ENCODE results near the gene NEDD4L. TPM values are rescaled to one million over a fixed set of nuclear protein-coding genes. Genes with fewer than 3 reads are reported as not detected.

Gene NEDD4L
- total and polyA plus RNA-seq, 3 donors from 2014 or later: 14.3 to 43.1 (median 42.7) TPM

DNA sequence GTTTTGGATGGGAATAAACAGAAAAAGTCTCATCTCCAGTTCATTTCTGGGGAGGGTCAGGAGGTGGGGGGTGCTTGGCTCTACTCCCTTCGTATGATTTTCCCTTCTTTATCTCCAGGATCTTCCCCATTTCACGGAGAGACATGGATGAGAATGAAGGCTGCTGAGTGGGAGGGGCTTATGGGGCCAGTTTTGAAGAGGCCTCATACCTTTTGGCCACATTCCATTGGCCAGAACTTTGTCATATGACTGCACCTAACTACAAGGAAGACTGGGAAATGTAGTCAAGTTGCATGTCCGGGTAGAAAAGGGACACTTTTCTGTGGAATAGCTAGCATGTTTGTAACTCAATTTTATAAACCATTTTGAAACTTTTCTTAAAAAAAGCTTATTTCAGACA is 117.6 kb downstream of the NEDD4L start:
- intact Hi-C loops (cut with DNase I; ENCODE audit: low total_unique reads): no loop called here
- 39 to 69% methylated on average over 3 of the region's 3 CpGs for WGBS, 2 donors
- Histone ChIP-seq H3K27me3 (no peaks in the 10 kb centered on the region), H3K27ac (no peak overlapping the region), H3K9me3 (no peaks in the 10 kb centered on the region), H3K36me3 (ENCODE audit: low read depth, missing control alignments) (no peaks in the 10 kb centered on the region), H3K4me1 (no peaks in the 10 kb centered on the region), H3K4me3 (no peak overlapping the region)
- TF ChIP-seq POLR2A (IDR thresholded peaks at IDR 0.05): no peak
- TF ChIP-seq, protein P1, sequence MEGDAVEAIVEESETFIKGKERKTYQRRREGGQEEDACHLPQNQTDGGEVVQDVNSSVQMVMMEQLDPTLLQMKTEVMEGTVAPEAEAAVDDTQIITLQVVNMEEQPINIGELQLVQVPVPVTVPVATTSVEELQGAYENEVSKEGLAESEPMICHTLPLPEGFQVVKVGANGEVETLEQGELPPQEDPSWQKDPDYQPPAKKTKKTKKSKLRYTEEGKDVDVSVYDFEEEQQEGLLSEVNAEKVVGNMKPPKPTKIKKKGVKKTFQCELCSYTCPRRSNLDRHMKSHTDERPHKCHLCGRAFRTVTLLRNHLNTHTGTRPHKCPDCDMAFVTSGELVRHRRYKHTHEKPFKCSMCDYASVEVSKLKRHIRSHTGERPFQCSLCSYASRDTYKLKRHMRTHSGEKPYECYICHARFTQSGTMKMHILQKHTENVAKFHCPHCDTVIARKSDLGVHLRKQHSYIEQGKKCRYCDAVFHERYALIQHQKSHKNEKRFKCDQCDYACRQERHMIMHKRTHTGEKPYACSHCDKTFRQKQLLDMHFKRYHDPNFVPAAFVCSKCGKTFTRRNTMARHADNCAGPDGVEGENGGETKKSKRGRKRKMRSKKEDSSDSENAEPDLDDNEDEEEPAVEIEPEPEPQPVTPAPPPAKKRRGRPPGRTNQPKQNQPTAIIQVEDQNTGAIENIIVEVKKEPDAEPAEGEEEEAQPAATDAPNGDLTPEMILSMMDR (IDR thresholded peaks at IDR 0.05): no peak
- DNase-seq: no peak

- intact Hi-C loops (cut with DNase I; ENCODE audit: low total_unique reads): no loop called here
- H3K4me1 ChIP-seq: no peaks in the 10 kb centered on the region
- no peaks in the 10 kb centered on the region for H3K36me3 ChIP-seq (ENCODE audit: low read depth, missing control alignments)
- TF ChIP-seq, protein P1 (IDR thresholded peaks at IDR 0.05): no peak
- TF ChIP-seq POLR2A (IDR thresholded peaks at IDR 0.05): no peak
- H3K27me3 ChIP-seq: no peaks in the 10 kb centered on the region
- H3K27ac ChIP-seq: no peak overlapping the region
- H3K4me3 ChIP-seq: no peak overlapping the region
- WGBS, 2 donors: 83 to 92% methylated on average over 6 of the region's 6 CpGs
- H3K9me3 ChIP-seq: no peaks in the 10 kb centered on the region
- no peak for DNase-seq
Measured at GRCh38 chr18:58162127-58162526, 118.1 kb downstream of the NEDD4L start.

DNA sequence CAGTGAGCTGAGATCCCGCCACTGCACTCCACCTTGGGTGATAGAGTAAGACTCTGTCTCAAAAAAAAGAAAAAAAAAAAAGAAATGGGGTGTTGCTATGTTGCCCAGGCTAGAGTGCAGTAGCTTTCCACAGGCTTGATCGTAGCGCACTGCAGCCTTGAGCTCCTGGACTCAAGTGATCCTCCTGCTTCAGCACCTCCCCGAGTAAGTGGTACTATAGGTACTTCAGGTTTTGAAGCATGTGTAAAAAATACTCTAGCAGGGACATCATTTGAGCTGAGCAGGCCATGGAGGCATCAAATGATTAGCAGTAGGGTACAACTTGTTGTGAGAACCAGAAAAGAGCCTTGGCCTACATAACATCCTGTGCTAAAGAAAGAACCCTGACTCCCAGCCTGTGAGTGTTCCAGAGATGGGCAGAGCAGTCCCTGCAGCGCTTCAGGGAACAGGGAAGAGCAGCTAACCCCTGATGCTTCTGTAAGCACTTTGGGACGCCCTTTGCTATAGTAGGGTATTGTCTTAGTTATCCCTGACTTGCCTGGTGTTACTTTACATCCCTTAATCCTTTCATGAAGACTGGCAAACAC is 119.1 kb downstream of the NEDD4L start:
- no peak for TF ChIP-seq POLR2A (IDR thresholded peaks at IDR 0.05)
- TF ChIP-seq, protein P1 (IDR thresholded peaks at IDR 0.05): no peak
- H3K4me1 ChIP-seq: no peaks in the 10 kb centered on the region
- 82 to 97% methylated on average over 5 to 6 of the region's 6 CpGs for WGBS, 2 donors
- no peaks in the 10 kb centered on the region for H3K9me3 ChIP-seq
- H3K36me3 ChIP-seq (ENCODE audit: low read depth, missing control alignments): no peaks in the 10 kb centered on the region
- no peak overlapping the region for H3K27ac ChIP-seq
- no peak for DNase-seq
- intact Hi-C loops (cut with DNase I; ENCODE audit: low total_unique reads): no loop called here
- H3K27me3 ChIP-seq: no peaks in the 10 kb centered on the region
- no peak overlapping the region for H3K4me3 ChIP-seq

GRCh38 chr18:58166278-58166844 is 122.3 kb downstream of the NEDD4L start:
- 86 to 91% methylated on average over 4 of the region's 4 CpGs for WGBS, 2 donors
- Histone ChIP-seq H3K27ac (no peak overlapping the region), H3K9me3 (no peaks in the 10 kb centered on the region), H3K4me1 (no peaks in the 10 kb centered on the region), H3K36me3 (ENCODE audit: low read depth, missing control alignments) (no peaks in the 10 kb centered on the region), H3K4me3 (no peak overlapping the region), H3K27me3 (no peaks in the 10 kb centered on the region)
- intact Hi-C loops (cut with DNase I; ENCODE audit: low total_unique reads): no loop called here
- TF ChIP-seq, protein P1 (IDR thresholded peaks at IDR 0.05): no peak
- TF ChIP-seq POLR2A (IDR thresholded peaks at IDR 0.05): no peak
- no peak for DNase-seq

GRCh38 chr18:58167073-58167472 is 123.0 kb downstream of the NEDD4L start:
- Histone ChIP-seq H3K27ac (no peak overlapping the region), H3K4me3 (no peak overlapping the region), H3K27me3 (no peaks in the 10 kb centered on the region), H3K36me3 (ENCODE audit: low read depth, missing control alignments) (no peaks in the 10 kb centered on the region), H3K9me3 (no peaks in the 10 kb centered on the region), H3K4me1 (no peaks in the 10 kb centered on the region)
- intact Hi-C loops (cut with DNase I; ENCODE audit: low total_unique reads): no loop called here
- 70 to 100% methylated on average over 1 of the region's 1 CpG for WGBS, 2 donors
- DNase-seq: no peak
- TF ChIP-seq POLR2A (IDR thresholded peaks at IDR 0.05): no peak
- TF ChIP-seq, protein P1 (IDR thresholded peaks at IDR 0.05): no peak

Measured in testis (tissue), 3 donors.